ENCODE measurements around the gene TUBB1. TPM values are rescaled to one million over a fixed set of nuclear protein-coding genes. Genes with fewer than 3 reads are reported as not detected.

The TUBB1 gene
- total RNA-seq, 1 experiment from 2014 or later = not detected

- no peak overlapping the region for H3K4me3 ChIP-seq (ENCODE audit: low read depth, low read length, poor library complexity, severe bottlenecking)
Measured at GRCh38 chr20:59027741-59028320, 8.6 kb downstream of the TUBB1 start.

GRCh38 chr20:59028812-59029211 is 9.6 kb downstream of the TUBB1 start:
- BruUV-seq (replicated peaks) = no TSS peak
- no peak overlapping the region for H3K27ac ChIP-seq (ENCODE audit: low read depth, low read length, poor library complexity, severe bottlenecking)
- DNase-seq (ENCODE audit: low spot score) = no peak
- no peaks in the 10 kb centered on the region for H3K27me3 ChIP-seq (replicated peaks; ENCODE audit: insufficient read depth, low read depth, low read length, poor library complexity)
- peaks cover 28% of the 10 kb centered on the region for H3K4me1 ChIP-seq (ENCODE audit: insufficient read depth, low read length, poor library complexity, severe bottlenecking)
- POLR2A ChIA-PET (ENCODE audit: low non-redundant PET) = no interaction called here
- no peak for TF ChIP-seq CTCF (conservative IDR thresholded peaks at IDR 0.05; ENCODE audit: low read depth, low read length)
- TF ChIP-seq EZH2 (IDR thresholded peaks at IDR 0.05; ENCODE audit: borderline replicate concordance, low read depth, low read length, poor library complexity, severe bottlenecking) = no peak
- intact Hi-C loops (cut with micrococcal nuclease; ENCODE audit: unreplicated experiment) = no loop called here
- H3K9me3 ChIP-seq (ENCODE audit: low read depth, low read length, poor library complexity, severe bottlenecking) = no peaks in the 10 kb centered on the region
- H3K36me3 ChIP-seq (ENCODE audit: insufficient read depth, low read length, poor library complexity, severe bottlenecking) = peaks cover 74% of the 10 kb centered on the region
- H3K4me3 ChIP-seq (ENCODE audit: low read depth, low read length, poor library complexity, severe bottlenecking) = peak overlapping the region; percentile 9
- CTCF ChIA-PET = interaction anchor here (0.6 kb wide), 1 partner anchor 44 kb away, joined by 7 read pairs; no protein-coding TSS in a partner anchor

More at GRCh38 chr20:59027741-59028320, 8.6 kb downstream of the TUBB1 start:
- no TSS peak for BruUV-seq (replicated peaks)
- ChIA-PET CTCF (no interaction called here), POLR2A (ENCODE audit: low non-redundant PET) (no interaction called here)
- TF ChIP-seq CTCF (conservative IDR thresholded peaks at IDR 0.05; ENCODE audit: low read depth, low read length) (no peak), EZH2 (IDR thresholded peaks at IDR 0.05; ENCODE audit: borderline replicate concordance, low read depth, low read length, poor library complexity, severe bottlenecking) (no peak)
- no peaks in the 10 kb centered on the region for H3K27me3 ChIP-seq (replicated peaks; ENCODE audit: insufficient read depth, low read depth, low read length, poor library complexity)
- H3K36me3 ChIP-seq (ENCODE audit: insufficient read depth, low read length, poor library complexity, severe bottlenecking) = peaks cover 68% of the 10 kb centered on the region
- no peak for DNase-seq (ENCODE audit: low spot score)
- intact Hi-C loops (cut with micrococcal nuclease; ENCODE audit: unreplicated experiment) = no loop called here
- no peak overlapping the region for H3K27ac ChIP-seq (ENCODE audit: low read depth, low read length, poor library complexity, severe bottlenecking)
- peaks cover 28% of the 10 kb centered on the region for H3K4me1 ChIP-seq (ENCODE audit: insufficient read depth, low read length, poor library complexity, severe bottlenecking)
- H3K9me3 ChIP-seq (ENCODE audit: low read depth, low read length, poor library complexity, severe bottlenecking) = no peaks in the 10 kb centered on the region

DNA sequence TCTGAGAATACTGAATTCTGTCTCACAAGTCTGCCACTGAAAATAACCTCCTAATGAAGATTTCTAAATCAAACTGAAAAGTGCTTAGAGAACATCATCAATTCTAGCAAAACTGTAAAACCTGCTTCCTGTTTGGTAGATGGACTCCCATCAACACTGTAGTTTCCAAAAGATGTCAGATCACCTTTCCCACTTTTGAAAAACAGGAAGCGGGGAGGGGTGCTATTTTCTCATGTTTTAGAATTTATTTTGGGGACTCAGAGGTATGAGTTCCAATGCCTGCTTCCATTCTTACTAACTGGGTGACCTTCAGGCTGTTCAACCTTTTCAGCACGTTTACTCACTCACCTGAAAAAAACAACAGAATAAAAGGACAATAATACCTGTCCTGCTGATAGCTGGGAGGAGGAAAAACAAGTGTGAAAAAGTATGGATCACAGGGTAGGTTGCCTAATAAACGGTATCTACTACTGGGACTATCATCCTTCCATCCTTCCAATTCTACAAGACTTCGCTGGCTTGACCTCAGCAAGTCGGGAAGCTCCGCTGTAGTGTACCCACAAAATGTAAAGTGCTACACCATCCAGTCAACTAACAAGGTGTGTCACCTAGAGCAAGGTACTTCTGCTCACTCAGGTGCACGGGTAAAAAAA is 11.8 kb downstream of the TUBB1 start:
- H3K27ac ChIP-seq (ENCODE audit: low read depth, low read length, poor library complexity, severe bottlenecking) = peak overlapping the region; percentile 92
- POLR2A ChIA-PET (ENCODE audit: low non-redundant PET) = no interaction called here

More for the DNA sequence above, 11.8 kb downstream of the TUBB1 start:
- intact Hi-C loops (cut with micrococcal nuclease; ENCODE audit: unreplicated experiment) = loop anchor here (5.0 kb wide), 2 partner anchors 49 to 139 kb away; partner anchors contain the start of gene NELFCD
- peak overlapping the region; percentile 92 for H3K4me3 ChIP-seq (ENCODE audit: low read depth, low read length, poor library complexity, severe bottlenecking)
- H3K27me3 ChIP-seq (replicated peaks; ENCODE audit: insufficient read depth, low read depth, low read length, poor library complexity) = no peaks in the 10 kb centered on the region
- peaks cover 74% of the 10 kb centered on the region for H3K36me3 ChIP-seq (ENCODE audit: insufficient read depth, low read length, poor library complexity, severe bottlenecking)
- DNase-seq (ENCODE audit: low spot score) = no peak
- no TSS peak for BruUV-seq (replicated peaks)
- CTCF ChIA-PET = no interaction called here
- TF ChIP-seq CTCF (conservative IDR thresholded peaks at IDR 0.05; ENCODE audit: low read depth, low read length) (no peak), EZH2 (IDR thresholded peaks at IDR 0.05; ENCODE audit: borderline replicate concordance, low read depth, low read length, poor library complexity, severe bottlenecking) (no peak)
- peaks cover 28% of the 10 kb centered on the region for H3K4me1 ChIP-seq (ENCODE audit: insufficient read depth, low read length, poor library complexity, severe bottlenecking)
- no peaks in the 10 kb centered on the region for H3K9me3 ChIP-seq (ENCODE audit: low read depth, low read length, poor library complexity, severe bottlenecking)

All from A673 (cell line).